Measurements from ENCODE around the gene CYBA.

DNA sequence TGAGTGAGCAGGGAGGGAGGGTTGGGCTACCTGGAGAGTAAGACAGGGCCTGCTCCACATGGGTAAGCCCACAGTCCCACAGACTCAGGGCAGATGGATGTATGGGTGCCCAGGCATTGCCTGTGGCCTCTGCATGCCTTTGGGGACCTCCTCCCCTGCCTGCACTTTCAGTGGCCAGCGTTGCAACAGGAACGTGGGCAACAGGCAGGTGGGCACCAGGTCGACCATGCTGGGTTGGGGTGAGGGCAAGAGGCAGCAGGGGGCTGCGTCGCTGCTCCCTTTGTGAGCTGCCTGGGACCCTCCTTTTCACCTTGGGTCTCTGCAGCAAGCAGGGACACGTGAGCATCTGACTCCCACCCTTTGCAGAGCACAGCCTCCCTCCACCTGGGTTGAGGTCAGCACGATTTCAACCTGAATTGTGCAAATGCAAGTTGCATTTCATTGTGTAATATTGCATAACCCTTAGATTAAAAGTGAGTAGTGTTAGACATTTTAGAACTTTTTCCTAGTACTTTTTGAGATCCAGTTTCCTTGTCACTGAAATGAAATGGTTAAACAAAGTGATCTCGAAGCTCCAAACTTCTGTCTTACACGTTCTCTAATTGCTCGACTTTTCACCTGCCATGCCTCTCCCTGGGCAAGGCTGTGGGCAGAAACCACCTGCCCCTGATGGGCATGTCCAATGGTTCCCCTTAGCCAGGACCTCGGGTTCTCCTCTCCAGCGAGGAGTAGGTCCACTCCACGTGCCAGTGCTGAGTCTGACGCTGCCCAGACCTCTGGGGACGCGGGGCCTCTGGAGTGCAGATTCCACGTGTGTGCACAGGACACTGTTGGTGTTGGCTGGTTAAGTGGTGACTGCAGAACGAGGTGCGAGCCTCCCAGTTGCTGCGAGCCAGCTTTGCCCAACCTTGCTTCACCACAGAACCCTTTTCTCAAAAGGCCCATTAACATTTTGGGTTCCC, 45.4 kb downstream of the CYBA start:
- TF ChIP-seq, protein P1, sequence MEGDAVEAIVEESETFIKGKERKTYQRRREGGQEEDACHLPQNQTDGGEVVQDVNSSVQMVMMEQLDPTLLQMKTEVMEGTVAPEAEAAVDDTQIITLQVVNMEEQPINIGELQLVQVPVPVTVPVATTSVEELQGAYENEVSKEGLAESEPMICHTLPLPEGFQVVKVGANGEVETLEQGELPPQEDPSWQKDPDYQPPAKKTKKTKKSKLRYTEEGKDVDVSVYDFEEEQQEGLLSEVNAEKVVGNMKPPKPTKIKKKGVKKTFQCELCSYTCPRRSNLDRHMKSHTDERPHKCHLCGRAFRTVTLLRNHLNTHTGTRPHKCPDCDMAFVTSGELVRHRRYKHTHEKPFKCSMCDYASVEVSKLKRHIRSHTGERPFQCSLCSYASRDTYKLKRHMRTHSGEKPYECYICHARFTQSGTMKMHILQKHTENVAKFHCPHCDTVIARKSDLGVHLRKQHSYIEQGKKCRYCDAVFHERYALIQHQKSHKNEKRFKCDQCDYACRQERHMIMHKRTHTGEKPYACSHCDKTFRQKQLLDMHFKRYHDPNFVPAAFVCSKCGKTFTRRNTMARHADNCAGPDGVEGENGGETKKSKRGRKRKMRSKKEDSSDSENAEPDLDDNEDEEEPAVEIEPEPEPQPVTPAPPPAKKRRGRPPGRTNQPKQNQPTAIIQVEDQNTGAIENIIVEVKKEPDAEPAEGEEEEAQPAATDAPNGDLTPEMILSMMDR (IDR thresholded peaks at IDR 0.05; ENCODE audit: poor library complexity, severe bottlenecking), result no peak
- TF ChIP-seq TAF1 (IDR thresholded peaks at IDR 0.05; ENCODE audit: low read depth), result no peak
- TF ChIP-seq, protein P2, sequence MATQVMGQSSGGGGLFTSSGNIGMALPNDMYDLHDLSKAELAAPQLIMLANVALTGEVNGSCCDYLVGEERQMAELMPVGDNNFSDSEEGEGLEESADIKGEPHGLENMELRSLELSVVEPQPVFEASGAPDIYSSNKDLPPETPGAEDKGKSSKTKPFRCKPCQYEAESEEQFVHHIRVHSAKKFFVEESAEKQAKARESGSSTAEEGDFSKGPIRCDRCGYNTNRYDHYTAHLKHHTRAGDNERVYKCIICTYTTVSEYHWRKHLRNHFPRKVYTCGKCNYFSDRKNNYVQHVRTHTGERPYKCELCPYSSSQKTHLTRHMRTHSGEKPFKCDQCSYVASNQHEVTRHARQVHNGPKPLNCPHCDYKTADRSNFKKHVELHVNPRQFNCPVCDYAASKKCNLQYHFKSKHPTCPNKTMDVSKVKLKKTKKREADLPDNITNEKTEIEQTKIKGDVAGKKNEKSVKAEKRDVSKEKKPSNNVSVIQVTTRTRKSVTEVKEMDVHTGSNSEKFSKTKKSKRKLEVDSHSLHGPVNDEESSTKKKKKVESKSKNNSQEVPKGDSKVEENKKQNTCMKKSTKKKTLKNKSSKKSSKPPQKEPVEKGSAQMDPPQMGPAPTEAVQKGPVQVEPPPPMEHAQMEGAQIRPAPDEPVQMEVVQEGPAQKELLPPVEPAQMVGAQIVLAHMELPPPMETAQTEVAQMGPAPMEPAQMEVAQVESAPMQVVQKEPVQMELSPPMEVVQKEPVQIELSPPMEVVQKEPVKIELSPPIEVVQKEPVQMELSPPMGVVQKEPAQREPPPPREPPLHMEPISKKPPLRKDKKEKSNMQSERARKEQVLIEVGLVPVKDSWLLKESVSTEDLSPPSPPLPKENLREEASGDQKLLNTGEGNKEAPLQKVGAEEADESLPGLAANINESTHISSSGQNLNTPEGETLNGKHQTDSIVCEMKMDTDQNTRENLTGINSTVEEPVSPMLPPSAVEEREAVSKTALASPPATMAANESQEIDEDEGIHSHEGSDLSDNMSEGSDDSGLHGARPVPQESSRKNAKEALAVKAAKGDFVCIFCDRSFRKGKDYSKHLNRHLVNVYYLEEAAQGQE (IDR thresholded peaks at IDR 0.05; ENCODE audit: borderline replicate concordance), result no peak
- TF ChIP-seq POLR2AphosphoS5 (IDR thresholded peaks at IDR 0.05), result no peak
- TF ChIP-seq EP300 (conservative IDR thresholded peaks at IDR 0.05; ENCODE audit: poor library complexity, severe bottlenecking), result no peak
